ENCODE data around the gene TRIM50.

DNA sequence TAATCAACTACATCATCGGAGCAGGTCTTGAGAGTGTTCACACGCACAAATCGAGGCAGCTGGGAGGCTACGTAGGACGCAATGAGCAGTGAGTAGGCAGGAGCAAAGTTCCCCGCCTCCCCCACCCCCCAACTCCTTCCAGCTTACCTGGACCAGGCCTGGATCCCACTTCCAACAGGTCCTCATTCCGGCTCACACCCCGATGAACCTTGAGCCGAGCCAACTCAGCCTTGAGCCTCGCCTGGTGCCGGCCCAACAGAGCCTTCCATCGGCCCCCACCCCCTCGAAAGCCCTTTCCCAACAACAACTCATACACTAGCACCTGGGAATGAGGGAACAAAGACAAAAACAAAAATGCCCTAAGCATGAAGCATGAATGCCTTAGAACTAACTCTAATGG lies 20.4 kb downstream of the TRIM50 start:
- TF ChIP-seq, protein P1, sequence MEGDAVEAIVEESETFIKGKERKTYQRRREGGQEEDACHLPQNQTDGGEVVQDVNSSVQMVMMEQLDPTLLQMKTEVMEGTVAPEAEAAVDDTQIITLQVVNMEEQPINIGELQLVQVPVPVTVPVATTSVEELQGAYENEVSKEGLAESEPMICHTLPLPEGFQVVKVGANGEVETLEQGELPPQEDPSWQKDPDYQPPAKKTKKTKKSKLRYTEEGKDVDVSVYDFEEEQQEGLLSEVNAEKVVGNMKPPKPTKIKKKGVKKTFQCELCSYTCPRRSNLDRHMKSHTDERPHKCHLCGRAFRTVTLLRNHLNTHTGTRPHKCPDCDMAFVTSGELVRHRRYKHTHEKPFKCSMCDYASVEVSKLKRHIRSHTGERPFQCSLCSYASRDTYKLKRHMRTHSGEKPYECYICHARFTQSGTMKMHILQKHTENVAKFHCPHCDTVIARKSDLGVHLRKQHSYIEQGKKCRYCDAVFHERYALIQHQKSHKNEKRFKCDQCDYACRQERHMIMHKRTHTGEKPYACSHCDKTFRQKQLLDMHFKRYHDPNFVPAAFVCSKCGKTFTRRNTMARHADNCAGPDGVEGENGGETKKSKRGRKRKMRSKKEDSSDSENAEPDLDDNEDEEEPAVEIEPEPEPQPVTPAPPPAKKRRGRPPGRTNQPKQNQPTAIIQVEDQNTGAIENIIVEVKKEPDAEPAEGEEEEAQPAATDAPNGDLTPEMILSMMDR (conservative IDR thresholded peaks at IDR 0.05; ENCODE audit: low read depth, low read length) = no peak
- TF ChIP-seq EZH2phosphoT487 (IDR thresholded peaks at IDR 0.05; ENCODE audit: borderline replicate concordance, low read length) = no peak

Measured in PC-3 (cell line).